DOHH2 (cell line): ENCODE data around the gene SPATA21.

Source experiments
- CTCF ChIP-seq: fragments of 200-600 bp; sonication (generic); IDR thresholded peaks from one replicate; pipeline ENCODE4 v1.5.1; 2014; ENCODE audit warnings: antibody characterized with exemption, mild to moderate bottlenecking, low read depth, low read length; ENCODE audit not compliant: poor library complexity, severe bottlenecking
- EZH2phosphoT487 ChIP-seq: fragments of 200-600 bp; sonication (generic); IDR thresholded peaks from 2 replicates; pipeline ENCODE4 v1.6.1; 2017; ENCODE audit warnings: borderline replicate concordance, mild to moderate bottlenecking, antibody characterized with exemption, low read length, moderate library complexity, mixed read lengths

GRCh38 chr1:16442941-16443340, 5.7 kb upstream of the SPATA21 start:
- TF ChIP-seq CTCF (no peak), EZH2phosphoT487 (no peak)
